OCI-LY3 (cell line): ENCODE measurements around the gene LRIT3.

Experiments used
- H2AFZ ChIP-seq: fragments of 200-600, 300-600 bp; shearing (Covaris generic); 2 replicates; pipeline ENCODE4 v1.6.0; 2014; ENCODE audit warnings: antibody characterized with exemption, low read depth, low read length
- H3K27ac ChIP-seq: fragments of 200-600, 300-600 bp; sonication (generic); 2 replicates; pipeline ENCODE4 v1.5.1; 2014; ENCODE audit warnings: mild to moderate bottlenecking, low read length, moderate library complexity, mixed read lengths
- H3K27me3 ChIP-seq: fragments of 200-600, 300-600 bp; sonication (generic); 2 replicates; pipeline ENCODE4 v1.6.1; 2014; ENCODE audit warnings: low read depth, low read length, mixed read lengths
- H3K36me3 ChIP-seq: fragments of 200-600, 300-600 bp; sonication (generic); replicated peaks from 2 replicates; pipeline ENCODE3; 2014; ENCODE audit warnings: low read depth, low read length, mixed read lengths
- H3K4me1 ChIP-seq: fragments of 300-600, 200-600 bp; sonication (generic); 2 replicates; pipeline ENCODE4 v1.6.1; 2014; ENCODE audit warnings: low read length, mixed read lengths
- H3K4me2 ChIP-seq: fragments of 200-600, 300-600 bp; sonication (generic); 2 replicates; pipeline ENCODE4 v1.6.1; 2014; ENCODE audit warnings: low read length, mixed read lengths
- H3K4me3 ChIP-seq: fragments of 300-600, 200-600 bp; sonication (generic); 2 replicates; pipeline ENCODE4 v1.5.1; 2014; ENCODE audit warnings: antibody characterized with exemption, mild to moderate bottlenecking, low read length, moderate library complexity
- H3K79me2 ChIP-seq: fragments of 300-600, 200-600 bp; shearing (Covaris generic); 2 replicates; pipeline ENCODE4 v1.6.1; 2014; ENCODE audit warnings: mild to moderate bottlenecking, low read length, mixed read lengths
- H3K9ac ChIP-seq: fragments of 300-600, 200-600 bp; shearing (Covaris generic); 2 replicates; pipeline ENCODE4 v1.6.0; 2014; ENCODE audit warnings: mild to moderate bottlenecking, low read length, moderate library complexity
- H3K9me3 ChIP-seq: fragments of 200-600, 300-600 bp; shearing (Covaris generic); 2 replicates; pipeline ENCODE4 v1.6.1; 2014; ENCODE audit warnings: low read length, mixed read lengths; ENCODE audit not compliant: insufficient read depth
- H4K20me1 ChIP-seq: fragments of 200-600, 300-600 bp; sonication (generic); 2 replicates; pipeline ENCODE4 v1.6.1; 2016; ENCODE audit warnings: low read length, mixed read lengths; ENCODE audit not compliant: insufficient read depth
- CTCF ChIP-seq: fragments of 200-600, 300-600 bp; sonication (generic); IDR thresholded peaks from 2 replicates; pipeline ENCODE4 v1.5.1; 2014; ENCODE audit warnings: antibody characterized with exemption, low read length, low read depth
- EZH2phosphoT487 ChIP-seq: fragments of 200-600 bp; shearing (Covaris generic); IDR thresholded peaks from 2 replicates; pipeline ENCODE4 v1.6.1; 2018; ENCODE audit warnings: antibody characterized with exemption, mixed run types, low read depth

The LRIT3 gene

GRCh38 chr4:109879636-109880314 is 31.9 kb downstream of the LRIT3 start:
- Histone ChIP-seq H3K4me3 (no peak overlapping the region), H3K36me3 (no peaks in the 10 kb centered on the region), H3K79me2 (no peaks in the 10 kb centered on the region), H3K27ac (no peak overlapping the region), H4K20me1 (no peaks in the 10 kb centered on the region), H3K9ac (no peak overlapping the region), H2AFZ (no peak overlapping the region), H3K4me1 (peaks cover 16% of the 10 kb centered on the region), H3K27me3 (no peaks in the 10 kb centered on the region), H3K4me2 (no peak overlapping the region), H3K9me3 (no peaks in the 10 kb centered on the region)
- TF ChIP-seq CTCF = no peak
- TF ChIP-seq EZH2phosphoT487 = no peak

GRCh38 chr4:109886303-109886702 is 38.4 kb downstream of the LRIT3 start:
- no peaks in the 10 kb centered on the region for H4K20me1 ChIP-seq
- H3K4me2 ChIP-seq = no peak overlapping the region
- no peak overlapping the region for H3K9ac ChIP-seq
- no peaks in the 10 kb centered on the region for H3K79me2 ChIP-seq
- no peak overlapping the region for H3K27ac ChIP-seq
- no peak for TF ChIP-seq CTCF
- TF ChIP-seq EZH2phosphoT487 = no peak
- no peak overlapping the region for H3K4me3 ChIP-seq
- no peak overlapping the region for H2AFZ ChIP-seq
- no peaks in the 10 kb centered on the region for H3K9me3 ChIP-seq
- H3K4me1 ChIP-seq = peaks cover 6% of the 10 kb centered on the region; the same call in 1 of the 2 replicates
- H3K27me3 ChIP-seq = no peaks in the 10 kb centered on the region
- H3K36me3 ChIP-seq = no peaks in the 10 kb centered on the region

- H3K4me1 ChIP-seq = peaks cover 6% of the 10 kb centered on the region; the same call in 1 of the 2 replicates
- no peaks in the 10 kb centered on the region for H3K36me3 ChIP-seq
- no peak overlapping the region for H3K9ac ChIP-seq
- H3K4me2 ChIP-seq = no peak overlapping the region
- no peaks in the 10 kb centered on the region for H3K27me3 ChIP-seq
- H3K27ac ChIP-seq = no peak overlapping the region
- TF ChIP-seq EZH2phosphoT487 (no peak), CTCF (no peak)
- H3K9me3 ChIP-seq = no peaks in the 10 kb centered on the region
- H4K20me1 ChIP-seq = no peaks in the 10 kb centered on the region
- H3K79me2 ChIP-seq = no peaks in the 10 kb centered on the region
- H2AFZ ChIP-seq = no peak overlapping the region
- H3K4me3 ChIP-seq = no peak overlapping the region
Measured at GRCh38 chr4:109887071-109887470, 39.2 kb downstream of the LRIT3 start.

- no peaks in the 10 kb centered on the region for H4K20me1 ChIP-seq
- no peak overlapping the region for H2AFZ ChIP-seq
- H3K4me2 ChIP-seq = no peak overlapping the region
- no peaks in the 10 kb centered on the region for H3K27me3 ChIP-seq
- no peaks in the 10 kb centered on the region for H3K9me3 ChIP-seq
- no peak overlapping the region for H3K4me3 ChIP-seq
- TF ChIP-seq CTCF (no peak), EZH2phosphoT487 (no peak)
- no peak overlapping the region for H3K27ac ChIP-seq
- no peaks in the 10 kb centered on the region for H3K36me3 ChIP-seq
- H3K4me1 ChIP-seq = peaks cover 6% of the 10 kb centered on the region; the same call in 1 of the 2 replicates
- H3K9ac ChIP-seq = no peak overlapping the region
- H3K79me2 ChIP-seq = no peaks in the 10 kb centered on the region
Measured at GRCh38 chr4:109890076-109890475, 42.2 kb downstream of the LRIT3 start.
